ENCODE data around the gene LSM12. TPM values are rescaled to one million over a fixed set of nuclear protein-coding genes. Genes with fewer than 3 reads are reported as not detected.

The LSM12 gene
- total RNA-seq, 1 experiment from 2014 or later = 128 TPM

GRCh38 chr17:44045486-44045885 is 21.0 kb downstream of the LSM12 start:
- H3K79me2 ChIP-seq (ENCODE audit: insufficient read depth, low read length) = peaks cover 19% of the 10 kb centered on the region
- no peak overlapping the region for H3K27ac ChIP-seq (ENCODE audit: insufficient read length, low read depth, low read length)
- H2AFZ ChIP-seq (ENCODE audit: low read length) = no peak overlapping the region
- H2AK5ac ChIP-seq (ENCODE audit: insufficient read length, low read length) = no peak overlapping the region
- H3K9ac ChIP-seq (ENCODE audit: extremely low read depth, insufficient read length, low read length) = no peak overlapping the region
- Mint-ChIP-seq H3K4me1 (peaks cover 10 to 19% of the 10 kb centered on the region in 2 experiments), H3K27ac (no peak overlapping the region; a peak in 1 of 7 replicates), H3K36me3 (ENCODE audit: insufficient read depth in 1 of 3, low read depth in 3 of 3) (peaks cover 19 to 52% (median 46%) of the 10 kb centered on the region in 3 experiments), H3K4me3 (no peak overlapping the region), H3K9me3 (no peaks in the 10 kb centered on the region), H3K27me3 (ENCODE audit: low read depth) (no peaks in the 10 kb centered on the region)
- WGBS (ENCODE audit: extremely low coverage, insufficient read length, low lambda C conversion rate) = no CpG with 5 or more reads among the region's 4 CpGs
- H2BK12ac ChIP-seq (ENCODE audit: insufficient read length, low read depth, low read length) = no peak overlapping the region
- H3K4me2 ChIP-seq (ENCODE audit: insufficient read depth, insufficient read length, low read length) = no peak overlapping the region
- no peak overlapping the region for H4K91ac ChIP-seq (ENCODE audit: insufficient read length, low read depth, low read length)
- H3K23me2 ChIP-seq (ENCODE audit: insufficient read length, low read depth, low read length, poor library complexity, severe bottlenecking) = no peaks in the 10 kb centered on the region
- H3K27me3 ChIP-seq (ENCODE audit: insufficient read depth, low read length) = no peaks in the 10 kb centered on the region
- no peak overlapping the region for H4K5ac ChIP-seq (ENCODE audit: insufficient read length, low read depth, low read length)
- H2BK120ac ChIP-seq (ENCODE audit: low read depth, low read length, poor library complexity, severe bottlenecking) = no peak overlapping the region
- no peak overlapping the region for H3K56ac ChIP-seq (ENCODE audit: insufficient read length, low read depth, low read length)
- no peaks in the 10 kb centered on the region for H4K20me1 ChIP-seq (ENCODE audit: control insufficient read depth, insufficient read depth, insufficient read length)
- H3T11ph ChIP-seq (ENCODE audit: low read length) = no peak overlapping the region
- no peak overlapping the region for H3K23ac ChIP-seq (ENCODE audit: insufficient read length, low read depth, low read length)
- no peak overlapping the region for H3K14ac ChIP-seq (ENCODE audit: insufficient read depth, low read length)
- H3K9me3 ChIP-seq (ENCODE audit: control insufficient read depth, low read depth, low read length) = no peaks in the 10 kb centered on the region
- H2BK15ac ChIP-seq (ENCODE audit: low read depth, low read length) = no peak overlapping the region
- H4K8ac ChIP-seq (replicated peaks; ENCODE audit: insufficient read length, low read depth, low read length) = no peak overlapping the region
- no peak overlapping the region for H2BK5ac ChIP-seq (ENCODE audit: insufficient read length, low read length)
- H3K4ac ChIP-seq (ENCODE audit: low read depth, low read length) = no peak overlapping the region
- no peak for DNase-seq
- H3K4me1 ChIP-seq (ENCODE audit: insufficient read depth, low read length) = no peaks in the 10 kb centered on the region
- H3K18ac ChIP-seq (ENCODE audit: insufficient read length, low read depth, low read length) = no peak overlapping the region
- no peak for TF ChIP-seq CTCF (conservative IDR thresholded peaks at IDR 0.05)
- H3K79me1 ChIP-seq (ENCODE audit: insufficient read depth, low read depth, low read length, poor library complexity, severe bottlenecking) = peaks cover 17% of the 10 kb centered on the region
- no peak overlapping the region for H2BK20ac ChIP-seq (ENCODE audit: low read depth, low read length, poor library complexity, severe bottlenecking)

All from H9 (cell line).